Suppressor macrophage (primary cell): ENCODE data around the gene LAMC3.

Source experiments
- DNase-seq, 4 experiments: peaks; one replicate each; pipeline ENCODE4 v3.0.0-alpha.2; 2020 to 2022
- total RNA-seq, 17 experiments: gene quantifications; one replicate each; lab custom pipeline; 2026; ENCODE audit warnings: mixed read lengths in 6 of 17, inconsistent platforms in 3 of 17; lab: John Stamatoyannopoulos, UW

The LAMC3 gene
- 0 to 4.5 (median 0) reads per million in 17 experiments for total RNA-seq

DNA sequence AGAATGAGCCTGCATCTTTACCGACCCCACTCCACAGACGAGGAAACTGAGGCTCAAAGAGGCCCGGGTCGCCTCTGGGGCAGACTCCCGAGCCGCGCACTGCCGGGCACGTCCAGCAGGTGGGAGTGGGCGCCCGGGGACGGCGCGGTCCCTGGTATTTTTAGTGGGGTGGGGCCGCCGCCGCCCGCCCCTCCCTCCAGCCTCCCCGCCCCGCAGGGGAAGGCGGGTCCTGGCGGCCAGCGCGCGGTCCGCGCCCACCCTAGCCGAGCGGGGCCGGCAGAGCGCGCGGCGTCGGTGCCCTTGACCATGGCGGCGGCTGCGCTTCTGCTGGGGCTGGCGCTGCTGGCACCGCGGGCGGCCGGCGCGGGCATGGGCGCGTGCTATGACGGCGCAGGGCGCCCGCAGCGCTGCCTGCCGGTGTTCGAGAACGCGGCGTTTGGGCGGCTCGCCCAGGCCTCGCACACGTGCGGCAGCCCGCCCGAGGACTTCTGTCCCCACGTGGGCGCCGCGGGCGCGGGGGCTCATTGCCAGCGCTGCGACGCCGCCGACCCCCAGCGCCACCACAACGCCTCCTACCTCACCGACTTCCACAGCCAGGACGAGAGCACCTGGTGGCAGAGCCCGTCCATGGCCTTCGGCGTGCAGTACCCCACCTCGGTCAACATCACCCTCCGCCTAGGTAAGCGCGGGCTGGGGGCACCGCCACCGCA is at the start of gene LAMC3:
LAMC3 (plus strand) TSS at position 266 of the 710 bp plus-strand sequence; CDS start at position 307, 41 bp downstream.
- peak in 3 of 4 experiments; percentile 15 to 46 (median 16) for DNase-seq

DNA sequence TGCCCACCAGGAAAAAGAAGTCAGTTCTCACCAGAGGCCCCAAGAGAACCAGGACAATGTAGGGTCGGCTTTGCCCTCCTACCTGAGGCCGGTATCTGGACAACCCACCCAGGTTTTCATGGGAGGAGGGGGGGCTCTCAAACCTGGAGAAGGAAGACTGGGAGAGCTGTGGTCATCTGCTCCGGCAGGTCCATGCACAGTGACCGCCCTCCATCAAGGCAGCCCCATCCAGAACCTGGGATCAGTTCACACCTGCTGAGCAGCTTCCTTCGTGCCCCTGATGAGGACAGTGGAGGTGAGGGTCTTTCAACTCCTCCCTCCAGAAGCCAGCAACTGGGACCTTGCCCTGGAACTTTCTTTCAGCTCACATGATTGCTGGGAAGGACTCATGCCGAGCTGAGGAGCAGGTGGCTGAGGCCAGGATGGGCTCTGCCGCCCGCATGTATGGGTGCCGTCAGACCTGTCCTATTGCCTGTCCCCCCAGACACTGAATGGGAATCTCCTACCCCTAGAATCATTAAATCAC is 49.1 kb upstream of the LAMC3 start:
- DNase-seq, result no peak

DNA sequence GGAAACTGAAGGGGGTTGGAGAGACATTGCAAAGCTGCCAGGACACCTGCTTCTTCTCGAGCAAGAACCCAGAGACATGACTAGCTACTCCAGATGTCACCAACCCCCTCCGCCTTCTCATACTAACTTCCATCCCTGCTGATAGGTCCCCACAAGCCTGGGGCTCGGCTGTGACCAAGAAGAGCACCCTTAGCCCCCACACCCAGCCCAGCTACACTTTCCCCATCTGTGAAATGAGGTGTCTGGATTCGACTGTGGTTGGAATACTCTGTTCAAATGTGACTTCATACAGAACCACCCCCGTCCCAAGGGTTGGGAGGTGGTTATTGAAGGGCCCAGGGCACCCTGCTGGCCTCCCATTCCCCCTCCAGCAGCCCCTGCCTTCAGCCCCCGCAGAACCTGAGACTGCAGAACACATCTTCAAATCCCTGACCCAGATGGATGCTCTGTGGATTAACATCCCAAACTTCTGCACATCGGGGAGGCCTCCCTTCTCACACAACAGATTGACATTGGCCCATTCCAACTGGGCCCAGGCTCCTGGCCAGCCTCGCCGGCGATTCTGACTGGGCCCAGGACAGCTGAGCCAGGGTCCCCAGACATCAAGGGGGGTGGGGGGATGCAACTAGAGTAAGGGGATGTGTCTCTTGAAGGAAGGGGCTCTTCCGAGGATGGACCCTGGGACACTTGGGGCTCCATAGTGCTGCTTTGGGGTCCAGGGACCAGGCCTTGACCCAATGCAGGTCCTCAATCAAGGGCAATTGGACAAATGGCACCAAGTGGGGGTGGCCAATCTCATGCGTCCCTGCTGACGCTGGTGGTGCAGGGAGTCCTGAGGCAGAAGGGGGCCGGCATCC is 48.2 kb upstream of the LAMC3 start:
- no peak for DNase-seq

DNA sequence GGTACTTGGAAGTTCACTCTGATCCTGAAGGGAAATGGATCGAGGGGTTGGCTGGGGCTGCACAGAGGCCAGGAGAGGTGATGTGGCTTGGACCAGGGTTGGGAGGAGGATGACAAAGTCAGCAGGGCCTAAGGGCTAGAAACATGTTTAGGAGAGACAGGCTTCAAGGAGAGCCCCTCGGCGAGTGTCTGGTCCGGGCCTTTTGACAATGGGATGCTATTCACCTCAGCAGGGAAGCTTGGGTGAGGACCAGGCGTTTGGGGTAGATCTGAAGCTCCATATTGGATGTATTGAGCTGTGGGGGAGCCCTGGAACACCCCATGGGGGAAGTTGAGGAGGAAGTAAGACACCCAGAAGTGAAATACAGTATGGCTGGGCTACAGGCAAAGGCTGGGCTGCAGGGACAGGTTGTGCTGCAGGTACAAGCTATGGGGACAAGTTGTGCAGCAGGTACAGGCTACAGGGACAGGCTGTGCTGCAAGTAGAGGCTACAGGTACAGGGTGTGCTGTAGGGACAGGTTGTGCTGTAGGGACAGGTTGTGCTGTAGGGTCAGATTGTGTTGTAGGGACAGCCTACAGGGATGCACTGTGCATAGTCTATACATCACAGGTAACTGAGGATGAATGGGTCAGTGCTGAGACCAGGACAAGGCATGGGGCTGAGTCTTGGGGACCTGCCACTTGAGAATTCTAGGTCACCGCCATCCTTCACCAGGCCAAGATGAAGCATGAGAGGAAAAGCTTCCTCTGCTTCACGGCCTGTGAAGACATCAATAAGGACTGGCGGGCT is 47.3 kb upstream of the LAMC3 start:
- DNase-seq, result no peak

DNA sequence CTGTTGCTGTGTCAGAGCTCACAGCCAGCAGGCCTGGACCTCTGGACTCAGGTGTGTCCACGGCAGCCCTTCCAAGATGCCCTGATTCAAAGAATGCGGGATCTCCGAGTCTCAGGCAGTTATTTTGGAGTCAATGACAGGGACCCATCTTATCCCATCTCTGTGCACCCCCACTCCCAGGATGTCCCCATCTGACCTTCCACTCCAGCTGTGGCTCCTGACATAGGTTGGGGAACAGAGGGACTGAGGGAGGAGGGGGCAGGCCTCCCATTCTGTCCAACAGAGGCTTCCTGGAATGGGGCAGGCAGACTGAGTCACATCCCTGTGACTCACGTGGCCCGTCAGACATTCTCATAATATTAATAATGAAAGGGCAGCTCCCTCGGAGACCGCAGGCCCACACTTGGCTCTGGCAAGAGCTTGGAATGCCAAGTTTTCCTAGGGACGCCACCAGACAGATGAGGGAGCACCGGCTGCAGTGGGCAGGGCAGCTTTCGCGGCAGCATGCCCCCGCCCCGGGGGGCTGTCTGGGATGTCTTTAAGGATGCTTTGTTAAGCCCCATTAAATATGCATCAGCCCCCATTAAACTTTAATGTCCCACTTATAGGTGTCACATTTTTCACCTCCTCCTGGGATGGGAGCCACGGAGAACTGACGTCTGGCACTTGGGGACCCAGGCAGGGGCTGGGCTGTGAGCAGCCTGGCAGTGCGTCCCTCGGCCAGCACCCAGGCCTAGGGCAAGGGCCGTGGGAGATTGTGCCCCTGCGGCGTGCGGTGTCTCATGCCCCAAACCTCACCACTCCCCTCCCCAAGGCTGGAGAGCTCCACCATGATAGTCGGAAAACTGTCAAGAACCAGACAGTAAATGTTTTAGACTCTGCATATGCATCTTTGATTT is 46.3 kb upstream of the LAMC3 start:
- no peak for DNase-seq

DNA sequence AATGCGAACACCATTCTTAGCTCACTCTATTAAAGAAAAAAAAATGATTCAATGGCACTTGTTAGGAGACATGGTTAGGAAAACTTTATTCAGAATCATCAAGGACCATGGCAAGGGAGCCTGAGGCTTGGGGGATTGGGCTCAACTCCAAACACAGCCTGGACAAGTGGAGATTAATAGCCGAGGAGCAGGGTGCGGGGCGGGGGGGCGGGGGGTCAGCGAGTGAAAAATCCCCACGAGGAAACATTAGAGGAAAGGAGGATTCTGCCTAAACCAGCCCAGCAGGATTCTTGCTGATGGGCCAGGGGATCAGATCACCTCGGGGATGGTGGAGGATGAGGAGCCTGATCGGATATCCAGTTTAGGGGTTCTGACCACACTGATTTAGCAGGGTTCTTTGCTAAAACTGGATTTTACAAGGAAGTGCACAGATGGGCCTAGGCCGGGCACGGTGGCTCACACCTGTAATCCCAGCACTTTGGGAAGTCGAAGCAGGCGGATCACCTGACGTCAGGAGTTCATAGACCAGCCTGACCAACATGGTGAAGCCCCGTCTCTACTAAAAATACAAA is 45.6 kb upstream of the LAMC3 start:
- DNase-seq, result no peak

DNA sequence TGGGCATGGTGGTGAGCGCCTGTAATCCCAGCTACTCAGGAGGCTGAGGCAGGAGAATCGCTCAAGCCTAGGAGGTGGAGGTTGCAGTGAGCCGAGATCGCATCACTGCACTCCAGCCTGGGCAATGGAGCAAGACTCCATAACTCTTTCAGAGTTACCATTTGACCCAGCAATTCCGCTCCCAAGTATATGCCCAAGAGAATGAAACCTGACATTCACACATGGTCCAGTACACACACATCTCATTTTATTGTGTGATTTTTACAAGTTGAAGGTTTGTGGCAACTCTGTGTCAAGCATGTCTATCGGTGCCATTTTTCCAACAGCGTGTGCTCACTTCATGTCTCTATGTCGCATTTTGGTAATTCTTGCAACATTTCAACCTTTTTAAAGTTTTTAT is 45.1 kb upstream of the LAMC3 start:
- DNase-seq, result no peak

DNA sequence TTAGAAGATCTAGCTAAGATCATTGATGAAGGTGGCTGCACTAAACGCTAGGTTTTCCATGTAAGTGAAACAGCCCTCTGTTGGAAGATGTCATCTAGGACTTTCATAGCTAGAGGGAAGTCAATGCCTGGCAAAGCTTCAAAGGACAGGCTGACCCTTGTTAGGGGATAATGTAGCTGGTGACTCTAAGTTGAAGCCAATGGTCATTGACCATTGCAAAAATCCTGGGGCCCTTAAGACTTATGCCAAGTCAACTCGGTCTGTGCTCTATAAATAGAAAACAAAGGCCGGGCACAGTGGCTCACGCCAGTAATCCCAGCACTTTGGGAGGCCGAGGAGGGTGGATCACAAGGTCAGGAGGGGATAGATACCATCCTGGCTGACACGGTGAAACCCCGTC is 43.3 kb upstream of the LAMC3 start:
- no peak for DNase-seq

DNA sequence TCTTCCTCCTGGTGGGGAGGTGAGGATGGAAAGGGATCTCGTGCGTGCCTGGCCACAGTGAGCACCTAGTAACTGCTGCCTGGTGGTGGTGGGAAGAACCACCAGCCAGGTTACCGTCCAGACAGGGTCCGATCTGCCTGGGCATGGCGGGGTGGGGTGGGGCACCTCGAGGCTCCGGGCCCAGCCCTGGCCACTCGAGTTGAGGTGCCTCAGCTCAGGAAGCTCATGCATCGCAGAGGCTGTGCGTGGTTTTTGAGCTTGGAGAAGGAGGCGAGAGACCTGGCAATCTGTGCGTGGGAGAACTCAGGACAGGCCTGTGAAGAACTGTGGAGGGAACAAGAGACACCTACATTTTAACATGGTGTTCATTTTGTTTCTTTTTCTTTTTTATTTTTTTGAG is 38.9 kb upstream of the LAMC3 start:
- no peak for DNase-seq

DNA sequence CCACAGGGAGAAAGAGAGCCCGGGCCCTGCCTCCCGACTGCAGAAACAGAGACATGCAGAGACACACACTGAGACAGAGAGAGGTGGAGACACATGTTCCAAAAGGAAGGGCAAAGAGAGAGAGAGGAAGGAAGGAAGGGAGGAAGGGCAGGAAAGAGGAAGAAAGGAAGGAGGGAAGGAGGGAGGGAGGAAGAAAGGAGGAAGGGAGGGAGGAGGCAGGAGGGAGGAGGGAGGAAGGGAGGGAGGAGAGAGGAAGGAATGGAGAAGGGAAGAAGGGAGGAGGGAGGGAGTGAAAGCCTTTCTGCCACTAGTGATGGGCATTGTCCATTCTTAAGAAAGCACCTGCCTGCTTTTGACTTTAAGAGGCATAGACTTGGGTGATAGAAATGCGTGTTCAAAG is 38.1 kb upstream of the LAMC3 start:
- DNase-seq, result no peak

DNA sequence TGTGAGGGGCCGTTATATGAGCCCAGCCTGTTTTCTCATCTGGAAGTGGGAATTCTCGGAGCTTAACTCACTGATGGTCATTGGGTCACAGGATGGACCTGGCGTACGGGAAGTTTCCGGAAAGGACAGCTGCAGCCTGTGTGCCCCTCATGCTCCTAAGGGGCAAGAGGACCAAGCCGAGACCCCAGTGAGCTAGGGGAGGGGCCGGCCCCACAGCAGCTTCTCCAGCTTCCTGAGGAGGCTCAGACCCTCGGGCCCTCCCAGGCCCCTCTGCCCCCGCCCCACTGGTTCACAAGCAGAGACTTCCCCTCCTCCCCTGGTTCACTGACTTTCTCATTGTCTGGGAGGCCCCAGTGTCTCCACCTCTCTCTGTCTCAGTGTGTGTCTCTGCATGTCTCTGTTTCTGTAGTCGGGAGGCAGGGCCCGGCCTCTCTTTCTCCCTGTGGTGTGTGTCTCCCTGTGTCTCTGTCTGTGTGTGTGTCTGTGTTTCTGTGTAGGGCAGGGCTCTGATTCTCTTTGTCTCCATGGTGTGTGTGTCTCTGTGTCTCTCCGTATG is 37.6 kb upstream of the LAMC3 start:
- DNase-seq, result no peak

DNA sequence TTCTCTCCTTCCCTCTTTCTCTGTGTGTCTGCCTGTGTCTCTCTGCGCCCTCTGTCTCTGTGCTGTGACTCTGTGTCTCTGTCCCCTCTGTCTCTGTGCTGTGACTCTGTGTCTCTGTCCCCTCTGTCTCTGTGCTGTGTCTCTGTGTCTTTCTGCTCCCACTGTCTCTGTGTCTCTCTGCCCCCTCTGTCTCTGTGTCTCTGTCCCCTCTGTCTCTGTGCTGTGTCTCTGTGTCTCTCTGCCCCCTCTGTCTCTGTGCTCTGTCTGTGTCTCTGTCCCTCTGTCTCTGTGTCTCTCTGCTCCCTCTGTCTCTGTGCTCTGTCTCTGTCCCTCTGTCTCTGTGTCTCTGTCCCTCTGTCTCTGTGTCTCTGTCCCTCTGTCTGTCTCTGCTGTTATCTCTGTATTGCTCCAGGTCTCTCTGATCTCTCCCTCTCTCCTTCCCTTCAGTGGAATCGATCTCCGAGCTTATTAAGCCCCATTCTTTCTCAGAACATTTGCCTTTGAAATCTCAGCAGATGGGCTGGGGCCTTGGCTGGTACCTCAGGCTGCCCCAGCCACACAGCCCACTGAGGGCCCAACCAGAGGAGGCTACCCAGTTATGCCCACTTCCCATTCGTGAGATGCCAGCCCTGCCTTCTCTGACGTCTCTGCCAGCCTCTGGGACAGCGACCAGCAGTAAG is 36.6 kb upstream of the LAMC3 start:
- DNase-seq, result no peak

DNA sequence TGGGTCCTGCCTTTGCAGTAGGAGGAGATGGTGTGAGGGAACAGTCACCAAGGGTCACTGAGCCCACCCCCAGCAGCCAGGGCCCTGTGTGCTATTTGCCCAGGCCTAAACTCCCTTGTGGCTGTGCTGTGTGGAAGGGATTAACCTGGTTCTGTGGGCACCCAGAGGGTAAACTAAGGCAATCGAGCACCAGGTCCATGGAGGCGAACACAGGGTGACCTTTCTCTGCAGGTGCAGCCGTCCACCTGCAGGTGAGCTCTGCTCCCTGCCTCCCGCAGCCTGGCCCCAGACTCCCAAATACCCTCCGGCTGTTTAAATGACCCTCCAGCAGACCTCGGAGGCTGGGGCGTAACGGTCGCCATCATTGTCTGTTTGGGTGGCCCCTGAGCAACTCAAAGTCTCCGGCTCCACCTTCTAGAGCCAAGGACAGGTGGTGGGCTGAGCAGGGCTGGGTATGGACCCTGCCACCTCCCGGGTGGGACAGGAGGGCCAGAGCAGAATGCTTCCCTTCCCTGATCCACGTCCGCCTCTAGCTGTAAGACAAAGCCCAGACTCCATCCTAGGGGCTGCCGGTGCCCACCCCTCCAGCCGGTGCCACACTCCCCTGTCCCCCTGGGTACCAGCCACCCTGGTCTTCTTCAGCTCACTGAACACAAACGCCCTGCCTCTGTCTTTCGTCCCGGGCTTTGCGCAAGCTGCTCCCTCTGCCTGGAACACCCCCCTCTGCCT is 35.9 kb upstream of the LAMC3 start:
- DNase-seq, result no peak

DNA sequence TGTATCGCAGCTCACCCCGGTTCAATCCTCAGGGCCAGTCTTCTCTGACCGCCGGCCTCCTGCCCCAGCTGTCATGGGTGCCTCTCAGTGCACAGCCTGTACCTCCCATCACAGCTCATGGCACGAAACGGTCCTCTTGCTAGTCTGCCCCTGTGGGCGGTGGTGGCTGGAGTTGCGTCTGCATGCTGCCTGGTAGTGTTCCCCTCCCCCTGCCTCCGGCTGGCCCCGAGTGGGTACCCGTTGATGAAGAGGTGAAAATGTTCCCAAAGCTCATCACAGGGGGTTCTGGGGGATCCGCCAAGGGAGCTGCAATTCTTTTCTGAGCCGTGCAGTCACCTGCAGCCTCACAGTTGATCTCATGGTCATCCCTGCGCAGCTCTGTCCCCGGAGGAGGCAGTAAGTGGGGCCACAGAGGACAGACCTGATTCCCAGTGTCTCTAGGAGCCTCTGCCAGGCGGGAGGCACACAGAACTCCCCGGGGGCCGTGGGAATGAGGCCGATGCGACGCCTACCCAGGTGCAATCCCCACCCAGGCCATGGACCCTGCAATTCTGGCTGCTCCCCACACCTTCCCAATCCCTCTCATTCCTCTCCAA is 35.2 kb upstream of the LAMC3 start:
- DNase-seq, result no peak

DNA sequence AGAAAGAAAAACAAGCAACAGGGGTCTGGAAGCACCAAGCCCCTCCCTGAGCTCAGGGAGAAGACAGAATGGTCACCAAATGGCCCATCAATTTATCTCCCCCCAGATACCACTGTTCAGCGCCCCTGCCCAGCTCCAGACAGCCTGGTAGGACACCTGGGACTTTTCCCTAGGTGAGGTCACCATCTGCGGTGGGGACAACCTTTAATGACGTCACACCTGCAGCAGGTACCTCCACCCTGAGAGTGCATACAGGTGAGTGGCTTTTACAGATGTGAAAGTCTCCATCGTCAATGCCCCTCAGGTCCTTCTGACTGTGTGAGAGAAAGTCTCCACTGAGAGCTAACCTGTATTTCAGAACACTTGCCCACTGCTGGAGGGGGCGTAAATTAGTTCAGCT is 34.3 kb upstream of the LAMC3 start:
- DNase-seq, result no peak

DNA sequence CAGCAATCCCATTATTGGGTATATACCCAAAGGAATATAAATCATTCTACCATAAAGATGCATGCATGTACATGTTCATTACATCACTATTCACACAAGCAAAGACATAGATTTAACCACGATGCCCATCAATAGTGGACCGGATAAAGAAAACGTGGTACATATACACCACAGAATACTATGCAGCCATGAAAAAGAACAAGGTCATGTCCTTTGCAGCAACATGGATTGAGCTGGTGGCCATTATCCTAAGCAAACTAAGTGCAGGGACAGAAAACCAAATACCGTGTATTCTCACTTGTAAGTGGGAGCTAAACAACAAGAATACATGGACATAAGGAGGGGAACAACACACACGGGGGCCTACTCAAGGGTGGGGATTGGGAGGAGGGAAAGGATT is 33.8 kb upstream of the LAMC3 start:
- no peak for DNase-seq

DNA sequence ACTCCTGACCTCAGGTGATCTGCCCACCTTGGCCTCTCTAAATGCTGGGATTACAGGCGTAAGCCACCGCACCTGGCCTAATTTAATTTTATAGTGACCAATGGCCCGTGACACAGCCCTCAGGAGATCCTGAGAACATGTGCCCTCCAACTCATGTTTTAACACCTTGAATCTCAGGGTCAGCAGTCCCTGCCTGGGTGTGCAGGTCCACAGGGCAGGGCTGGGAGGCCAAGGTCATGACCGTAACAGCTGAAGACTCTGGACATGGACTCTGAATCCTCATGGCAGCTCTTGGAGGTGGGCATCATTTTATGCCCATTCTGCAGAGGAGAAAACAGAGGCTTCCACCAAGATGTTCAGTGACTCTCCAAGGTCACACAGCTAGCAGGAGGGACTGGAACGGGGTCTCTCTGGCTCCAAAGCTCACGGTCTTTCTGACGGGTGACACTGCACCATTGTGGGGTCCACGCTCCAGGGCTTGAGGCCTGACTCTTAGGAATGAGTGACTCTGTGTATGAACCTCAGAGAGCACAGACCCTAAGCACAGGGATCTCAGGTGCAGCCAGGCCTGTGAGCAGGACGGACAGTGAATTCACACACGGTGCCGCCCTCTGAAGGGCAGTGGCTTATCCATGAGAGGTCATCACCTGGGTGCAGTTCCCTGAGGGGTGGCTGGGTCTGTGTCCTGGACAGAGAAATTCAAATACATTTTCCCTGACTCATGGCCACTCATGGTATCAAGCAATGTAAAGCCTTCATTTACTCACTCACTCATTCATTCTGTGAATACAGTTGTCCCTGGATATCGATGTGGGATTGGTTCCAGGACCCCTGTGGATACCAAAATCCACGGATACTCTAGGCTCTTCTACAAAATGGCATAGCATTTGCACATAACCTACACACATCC is 32.8 kb upstream of the LAMC3 start:
- no peak for DNase-seq

DNA sequence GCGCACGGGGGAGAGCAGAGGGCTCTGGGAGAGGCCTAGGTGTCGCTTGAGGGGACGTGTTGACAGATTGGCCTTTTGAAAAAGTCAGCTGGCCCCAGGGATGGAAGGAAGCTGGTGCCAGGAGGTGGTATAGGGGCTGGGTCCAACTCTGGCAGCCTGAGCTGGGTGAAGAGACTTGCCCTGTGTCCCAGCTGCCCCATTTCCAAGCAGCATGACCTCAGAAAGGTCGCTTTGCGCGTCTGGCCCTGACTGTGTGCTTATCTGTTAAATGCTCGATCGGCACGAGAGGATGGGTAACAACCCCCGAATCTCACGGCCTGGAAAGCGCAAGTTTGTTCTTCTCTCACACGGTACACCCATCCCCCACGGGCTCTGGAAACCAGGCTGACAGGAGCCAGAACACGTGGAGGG is 31.2 kb upstream of the LAMC3 start:
- no peak for DNase-seq
